Stimulated activated CD4-positive, alpha-beta T cell treated with anti-CD3 and anti-CD28 coated beads, Interleukin-1b, Interleukin-23, amount 100 ng/mL, for 4 hours (primary cell): ENCODE results near the gene NFASC.

Experiments
- DNase-seq, 2 donors: peaks; one replicate each; pipeline ENCODE4 v3.0.0-alpha.2; 2020; ENCODE audit warnings: low read depth in 2 of 2

NFASC gene

GRCh38 chr1:204889681-204890383 is 19.2 kb downstream of the NFASC start:
- no peak for DNase-seq

DNA sequence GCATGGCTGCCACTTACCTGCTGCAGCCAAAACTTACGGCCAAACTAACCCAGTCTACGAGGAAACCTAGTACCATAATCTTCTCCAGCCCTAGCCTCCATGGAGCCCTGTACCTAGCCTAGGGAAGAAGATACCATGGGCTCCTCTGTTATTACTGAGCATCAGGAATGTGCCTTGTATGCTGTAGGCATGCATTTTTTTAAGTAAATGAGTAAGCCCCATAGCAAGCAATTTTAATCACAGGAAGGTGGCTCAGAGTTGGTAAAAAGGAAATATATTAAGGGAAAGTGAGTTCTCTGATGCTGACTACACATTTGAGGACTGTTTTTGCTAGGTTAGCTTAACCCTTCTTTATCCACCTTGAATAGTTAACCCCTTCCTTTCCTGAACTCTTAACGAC is 21.2 kb downstream of the NFASC start:
- no peak for DNase-seq

- DNase-seq: no peak
Observed at GRCh38 chr1:204894031-204894430, 23.4 kb downstream of the NFASC start.

DNA sequence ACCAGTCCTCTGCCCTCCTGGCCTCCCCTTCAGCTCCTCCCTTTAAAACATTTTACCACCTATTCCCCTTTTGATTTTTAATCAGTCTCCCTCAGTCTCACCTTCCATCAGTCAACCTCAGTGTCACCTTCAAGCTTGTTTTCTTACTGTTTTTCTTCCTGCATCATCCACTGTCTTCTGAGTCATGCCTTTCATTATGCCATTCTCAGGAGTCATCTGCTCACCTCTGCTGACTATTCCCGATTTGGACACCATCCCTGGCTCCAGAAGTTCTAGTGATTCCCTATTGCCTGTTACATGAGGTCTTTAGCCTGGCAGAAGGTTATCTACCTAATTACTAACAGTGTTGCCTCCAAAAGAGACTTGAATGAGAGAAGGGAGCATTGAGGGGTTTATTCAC is 23.9 kb downstream of the NFASC start:
- no peak for DNase-seq

- no peak for DNase-seq
Observed at GRCh38 chr1:204896023-204896422, 25.4 kb downstream of the NFASC start.

GRCh38 chr1:204896787-204897469 is 26.3 kb downstream of the NFASC start:
- no peak for DNase-seq

GRCh38 chr1:204900721-204901120 is 30.1 kb downstream of the NFASC start:
- no peak for DNase-seq

DNA sequence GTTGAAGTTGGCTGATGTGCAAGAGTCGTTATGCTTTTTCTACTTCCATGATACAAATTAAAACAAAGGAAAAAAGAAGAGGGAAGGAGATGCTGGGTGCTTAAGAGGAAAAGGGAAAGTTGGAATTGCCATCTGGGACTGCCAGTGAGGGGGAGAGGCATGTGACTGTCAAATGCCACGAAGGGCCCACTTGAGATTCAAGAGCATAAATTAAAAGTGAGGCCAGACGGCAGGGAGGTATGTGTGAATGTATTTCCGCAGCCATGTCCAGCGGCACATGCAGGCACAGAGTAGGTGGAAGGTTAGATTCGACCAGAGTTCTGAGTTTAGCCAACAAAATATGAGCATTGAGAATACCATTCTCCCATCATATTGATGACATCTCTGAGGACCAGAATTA is 32.0 kb downstream of the NFASC start:
- DNase-seq: no peak

GRCh38 chr1:204904228-204904810 is 33.7 kb downstream of the NFASC start:
- no peak for DNase-seq

- DNase-seq: no peak
Observed at GRCh38 chr1:204909109-204909508, 38.4 kb downstream of the NFASC start.

DNA sequence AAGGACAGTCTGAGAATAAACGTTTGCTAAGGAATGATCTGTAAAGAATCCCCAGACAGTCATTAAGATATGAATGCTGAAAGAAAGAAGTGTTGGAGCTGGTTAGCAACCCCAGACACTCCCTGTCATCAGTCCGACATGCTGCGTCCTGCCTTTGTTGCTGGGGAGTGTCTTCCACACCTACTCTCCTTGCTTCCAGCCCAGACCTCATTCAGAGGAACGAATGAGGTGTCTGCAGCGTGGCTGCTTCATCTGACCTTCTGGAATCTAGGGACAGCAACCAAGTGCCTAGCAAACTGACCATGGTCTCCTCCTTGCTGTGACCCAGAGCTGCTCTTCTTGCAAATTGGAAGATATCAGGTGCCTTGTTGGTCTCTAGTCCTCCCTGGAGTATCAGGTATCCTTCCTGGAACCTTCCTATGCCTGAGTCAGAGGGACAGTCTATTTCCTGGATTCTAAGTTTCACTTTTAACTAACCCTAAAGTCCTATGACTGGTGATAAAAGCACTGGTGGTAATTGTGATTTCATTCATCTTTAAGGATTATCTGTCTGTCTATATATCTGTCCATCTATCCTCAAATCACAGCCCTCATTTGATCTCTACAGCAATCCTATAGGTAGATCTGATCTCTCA is 45.3 kb downstream of the NFASC start:
- no peak for DNase-seq

- DNase-seq: no peak
Observed at GRCh38 chr1:204917802-204918201, 47.1 kb downstream of the NFASC start.

- no peak for DNase-seq
Observed at GRCh38 chr1:204920511-204920910, 49.8 kb downstream of the NFASC start.

DNA sequence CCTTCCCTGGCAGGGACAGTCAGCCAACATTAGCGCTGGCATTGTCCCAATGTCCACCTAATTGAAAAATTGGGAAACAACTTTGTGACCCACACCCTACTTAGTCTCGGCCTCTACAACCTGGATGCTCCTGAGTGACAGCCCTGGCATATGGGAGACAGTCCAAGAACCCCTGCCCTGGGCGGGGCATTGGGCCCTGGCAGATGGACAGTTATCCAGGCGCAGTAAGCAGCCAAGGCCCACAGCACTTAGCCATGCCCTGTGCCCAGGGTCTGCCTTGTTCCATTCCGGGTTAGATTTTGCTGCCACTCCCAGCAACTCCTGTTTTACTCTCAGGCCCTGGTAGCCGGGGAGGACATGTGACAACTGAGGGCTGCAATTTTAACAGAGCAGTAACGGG is 50.3 kb downstream of the NFASC start:
- no peak for DNase-seq

DNA sequence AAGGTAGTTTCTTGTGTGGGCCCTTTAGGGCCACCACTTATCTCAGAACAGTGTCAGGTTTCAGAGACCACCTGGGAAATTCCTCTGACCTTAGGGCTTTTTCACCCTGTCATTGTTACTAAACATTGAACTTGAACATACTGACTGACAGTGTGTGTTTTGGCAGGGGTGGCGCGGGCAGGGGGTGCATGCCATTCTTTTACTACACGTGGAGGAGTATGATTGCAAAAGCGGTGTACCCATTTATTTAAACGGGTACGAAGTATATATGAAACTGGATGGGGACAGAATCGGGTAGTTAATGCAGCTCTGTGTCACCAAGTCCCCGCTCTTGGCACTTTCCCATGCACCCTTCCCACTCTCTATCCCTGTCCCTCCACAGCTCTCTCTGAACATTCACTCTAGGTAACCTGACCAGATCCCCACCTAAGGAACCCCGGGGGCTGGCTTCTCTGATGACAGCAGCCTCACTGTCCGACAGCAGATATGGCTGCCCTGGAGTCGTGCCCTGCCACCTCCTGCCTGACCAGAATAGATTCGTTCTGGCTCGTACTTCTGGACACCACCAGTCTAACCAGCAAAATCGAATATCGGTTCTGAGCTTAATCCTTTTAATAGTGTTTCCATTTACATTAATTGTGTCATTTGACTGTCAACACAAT is 51.3 kb downstream of the NFASC start:
- no peak for DNase-seq

GRCh38 chr1:204923201-204923600 is 52.5 kb downstream of the NFASC start:
- DNase-seq: no peak

- DNase-seq: no peak
Observed at GRCh38 chr1:204923626-204924012, 53.0 kb downstream of the NFASC start.

DNA sequence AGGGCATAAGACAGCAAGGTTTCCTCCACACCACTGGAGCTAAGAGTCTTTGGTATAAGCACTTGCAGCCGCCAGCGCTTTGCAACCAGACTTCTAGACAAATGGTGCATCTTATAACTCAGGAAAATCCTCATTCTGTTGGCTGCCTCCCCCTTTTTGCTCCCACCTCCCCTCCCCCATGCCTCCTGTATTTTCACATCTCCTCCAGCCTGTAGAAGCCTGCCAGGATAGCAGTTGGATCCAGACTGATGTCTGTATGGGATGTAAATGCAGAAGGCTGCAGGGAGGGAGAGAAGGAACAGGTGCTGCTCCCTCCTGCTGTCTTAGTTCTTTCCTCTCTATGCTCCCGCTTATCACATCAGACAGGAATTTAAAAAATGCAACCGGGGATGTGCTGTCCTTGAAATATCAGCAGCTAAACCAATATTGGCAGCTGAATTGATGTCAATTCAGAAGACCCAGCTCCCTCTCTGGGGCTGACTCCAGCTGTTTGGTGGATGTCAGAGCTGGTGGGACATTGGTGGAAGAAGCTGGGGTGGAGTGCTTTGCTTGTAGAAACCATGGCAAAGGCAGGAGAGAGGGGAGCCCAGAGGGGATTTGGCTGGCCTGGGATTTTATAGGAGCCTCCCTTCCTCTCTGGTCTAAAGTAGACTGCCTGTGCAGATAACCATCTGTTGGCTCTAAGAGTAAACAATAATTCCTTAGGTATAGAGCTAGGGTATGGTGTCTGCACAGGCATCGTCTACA is 53.5 kb downstream of the NFASC start:
- DNase-seq: no peak

- no peak for DNase-seq
Observed at GRCh38 chr1:204925701-204926100, 55.0 kb downstream of the NFASC start.

DNA sequence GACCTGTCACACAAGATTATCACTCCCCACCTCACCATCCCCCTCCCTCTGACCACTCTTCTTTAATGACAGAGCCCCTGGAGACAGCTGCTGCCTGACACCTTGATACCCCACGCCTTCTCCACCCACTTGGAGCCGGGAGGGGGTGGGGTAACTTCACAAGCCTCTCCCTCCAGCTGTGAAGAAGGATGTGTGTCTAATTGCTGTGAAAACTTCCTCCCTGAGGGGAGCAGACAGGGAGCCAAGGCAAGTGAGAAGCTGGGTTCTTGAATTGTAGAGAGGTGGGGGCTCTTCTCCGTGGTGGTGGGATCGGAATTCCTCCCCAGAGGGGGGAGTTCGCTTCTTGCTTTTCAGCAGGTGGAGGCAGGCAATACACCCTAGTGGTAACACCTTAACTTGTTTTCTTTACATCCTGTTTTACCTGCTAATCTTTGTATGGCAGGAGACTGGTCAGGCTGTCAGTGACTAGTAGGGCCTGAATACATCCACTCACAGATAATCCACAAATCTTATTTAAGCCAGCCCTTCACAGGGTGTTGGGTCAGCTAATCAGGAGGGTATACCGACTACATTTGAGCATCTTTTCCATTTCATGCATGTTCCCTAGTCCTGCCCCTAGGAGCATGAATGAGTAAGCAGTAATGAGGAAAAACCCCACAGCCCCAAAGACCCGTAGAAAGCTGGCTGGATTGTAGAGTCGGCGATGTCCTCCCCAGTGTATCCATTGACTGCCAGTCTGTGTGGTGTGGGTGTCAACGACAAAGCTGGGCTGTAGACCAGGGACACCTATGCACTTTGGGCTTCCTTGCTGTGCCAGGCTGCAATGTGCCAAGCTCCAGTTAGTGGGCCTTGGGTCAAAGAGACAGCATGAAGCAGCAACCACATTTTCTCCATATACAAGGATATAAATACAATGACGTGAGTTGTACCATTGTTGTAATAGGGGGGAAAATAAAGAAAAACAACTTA is 57.3 kb downstream of the NFASC start:
- no peak for DNase-seq
